Neural progenitor cell (in vitro differentiated cells): ENCODE data around the gene SCN9A. TPM values are rescaled to one million over a fixed set of nuclear protein-coding genes. Genes with fewer than 3 reads are reported as not detected.

Source experiments
- DNase-seq: peaks from one replicate; pipeline ENCODE4 v3.0.0-alpha.2; 2016; ENCODE audit warnings: low spot score
- H2AFZ ChIP-seq: fragments of 200-600 bp; sonication (generic); replicated peaks from 2 replicates; pipeline ENCODE4 v1.6.1; 2016; ENCODE audit warnings: antibody characterized with exemption
- H3F3A ChIP-seq: fragments of 200-600 bp; sonication (generic); 2 replicates; pipeline ENCODE4 v1.6.1; 2016; ENCODE audit warnings: antibody characterized with exemption, low read depth
- H3K27ac ChIP-seq: fragments of 200-600 bp; sonication (generic); 2 replicates; pipeline ENCODE4 v1.5.1; 2016; ENCODE audit warnings: mild to moderate bottlenecking
- H3K27me3 ChIP-seq: fragments of 200-600 bp; sonication (generic); 2 replicates; pipeline ENCODE4 v1.6.1; 2016; ENCODE audit warnings: mild to moderate bottlenecking, moderate library complexity
- H3K36me3 ChIP-seq: fragments of 200-600 bp; sonication (generic); 2 replicates; pipeline ENCODE4 v1.5.1; 2016
- H3K4me1 ChIP-seq: fragments of 200-600 bp; sonication (generic); 2 replicates; pipeline ENCODE4 v1.6.1; 2016; ENCODE audit warnings: mixed run types
- H3K4me2 ChIP-seq: fragments of 200-600 bp; sonication (generic); 2 replicates; pipeline ENCODE4 v1.6.1; 2016
- H3K4me3 ChIP-seq: fragments of 200-600 bp; sonication (generic); 2 replicates; pipeline ENCODE4 v1.5.1; 2016
- H3K79me2 ChIP-seq: fragments of 200-600 bp; sonication (generic); 2 replicates; pipeline ENCODE4 v1.6.1; 2016; ENCODE audit warnings: low read depth
- H3K9ac ChIP-seq: fragments of 200-600 bp; sonication (generic); 2 replicates; pipeline ENCODE4 v1.6.1; 2016
- H3K9me3 ChIP-seq: fragments of 200-600 bp; sonication (generic); 2 replicates; pipeline ENCODE4 v1.5.1; 2016; ENCODE audit warnings: low read depth
- H4K20me1 ChIP-seq: fragments of 200-600 bp; sonication (generic); 2 replicates; pipeline ENCODE4 v1.6.1; 2016; ENCODE audit warnings: low read depth
- H3K27ac Mint-ChIP-seq: 3 replicates; pipeline ENCODE4 v1.8.0; 2021; ENCODE audit warnings: mixed read lengths
- H3K27me3 Mint-ChIP-seq: 2 replicates; pipeline ENCODE4 v1.8.0; 2022; ENCODE audit warnings: low read depth, mild to moderate bottlenecking, inconsistent platforms, moderate library complexity, mixed read lengths; ENCODE audit not compliant: insufficient read depth
- H3K36me3 Mint-ChIP-seq: 3 replicates; pipeline ENCODE4 v1.8.0; 2021; ENCODE audit warnings: mixed read lengths
- H3K4me1 Mint-ChIP-seq: 3 replicates; pipeline ENCODE4 v1.8.0; 2021; ENCODE audit warnings: mixed read lengths
- H3K4me3 Mint-ChIP-seq: 3 replicates; pipeline ENCODE4 v1.8.0; 2021; ENCODE audit warnings: mild to moderate bottlenecking, moderate library complexity, mixed read lengths
- H3K9me3 Mint-ChIP-seq: 3 replicates; pipeline ENCODE4 v1.8.0; 2020; ENCODE audit warnings: mixed read lengths
- EZH2 ChIP-seq: fragments of 200-600 bp; sonication (generic); IDR thresholded peaks from 2 replicates; pipeline ENCODE4 v1.6.1; 2017; ENCODE audit warnings: antibody characterized with exemption, mild to moderate bottlenecking, moderate library complexity
- EZH2phosphoT487 ChIP-seq: fragments of 200-600 bp; sonication (generic); IDR thresholded peaks from 2 replicates; pipeline ENCODE4 v1.6.1; 2017; ENCODE audit warnings: antibody characterized with exemption
- total RNA-seq: library from RNA; depleted of rRNA; stranded (reverse); fragments of >200 nt; gene quantifications from 2 replicates; pipeline ENCODE4 v1.2.3, GENCODE V29; 2015; ENCODE audit warnings: low replicate concordance
- TF ChIP-seq, protein P1 (sequence below): fragments of 200-600 bp; sonication (generic); IDR thresholded peaks from 2 replicates; pipeline ENCODE4 v1.5.1; 2017; ENCODE audit warnings: antibody characterized with exemption, mild to moderate bottlenecking

SCN9A gene
- total RNA-seq, 1 donor from 2014 or later = 1.1 TPM

DNA sequence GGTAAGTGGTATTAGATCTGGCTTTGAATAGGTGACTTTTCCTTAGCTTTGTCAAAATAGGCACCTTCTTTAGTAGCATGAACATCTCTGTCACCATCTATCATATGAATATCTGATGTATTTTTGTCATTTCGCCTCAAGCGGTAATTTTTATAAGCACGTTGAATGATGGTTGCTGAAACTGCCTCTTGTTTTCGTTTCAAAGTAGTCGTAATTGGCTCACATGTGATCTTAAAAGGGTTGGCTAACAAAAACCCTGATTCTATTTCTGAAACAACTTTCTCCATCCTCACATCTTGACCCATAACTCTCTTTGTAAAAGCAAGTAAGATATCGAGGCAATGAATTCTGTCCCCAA, 29.8 kb upstream of the SCN9A start:
- H3K79me2 ChIP-seq = no peaks in the 10 kb centered on the region
- Mint-ChIP-seq H3K27ac (no peak overlapping the region), H3K36me3 (no peaks in the 10 kb centered on the region), H3K9me3 (no peaks in the 10 kb centered on the region), H3K27me3 (no peaks in the 10 kb centered on the region), H3K4me1 (no peaks in the 10 kb centered on the region), H3K4me3 (no peak overlapping the region)
- no peak overlapping the region for H3K4me2 ChIP-seq
- no peaks in the 10 kb centered on the region for H4K20me1 ChIP-seq
- H3F3A ChIP-seq = no peaks in the 10 kb centered on the region
- H3K4me1 ChIP-seq = no peaks in the 10 kb centered on the region
- DNase-seq = no peak
- TF ChIP-seq, protein P1, sequence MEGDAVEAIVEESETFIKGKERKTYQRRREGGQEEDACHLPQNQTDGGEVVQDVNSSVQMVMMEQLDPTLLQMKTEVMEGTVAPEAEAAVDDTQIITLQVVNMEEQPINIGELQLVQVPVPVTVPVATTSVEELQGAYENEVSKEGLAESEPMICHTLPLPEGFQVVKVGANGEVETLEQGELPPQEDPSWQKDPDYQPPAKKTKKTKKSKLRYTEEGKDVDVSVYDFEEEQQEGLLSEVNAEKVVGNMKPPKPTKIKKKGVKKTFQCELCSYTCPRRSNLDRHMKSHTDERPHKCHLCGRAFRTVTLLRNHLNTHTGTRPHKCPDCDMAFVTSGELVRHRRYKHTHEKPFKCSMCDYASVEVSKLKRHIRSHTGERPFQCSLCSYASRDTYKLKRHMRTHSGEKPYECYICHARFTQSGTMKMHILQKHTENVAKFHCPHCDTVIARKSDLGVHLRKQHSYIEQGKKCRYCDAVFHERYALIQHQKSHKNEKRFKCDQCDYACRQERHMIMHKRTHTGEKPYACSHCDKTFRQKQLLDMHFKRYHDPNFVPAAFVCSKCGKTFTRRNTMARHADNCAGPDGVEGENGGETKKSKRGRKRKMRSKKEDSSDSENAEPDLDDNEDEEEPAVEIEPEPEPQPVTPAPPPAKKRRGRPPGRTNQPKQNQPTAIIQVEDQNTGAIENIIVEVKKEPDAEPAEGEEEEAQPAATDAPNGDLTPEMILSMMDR = no peak
- TF ChIP-seq EZH2phosphoT487 = no peak
- no peak for TF ChIP-seq EZH2
- H3K4me3 ChIP-seq = no peak overlapping the region
- H3K9ac ChIP-seq = no peak overlapping the region
- H3K36me3 ChIP-seq = no peaks in the 10 kb centered on the region
- no peak overlapping the region for H2AFZ ChIP-seq
- no peaks in the 10 kb centered on the region for H3K9me3 ChIP-seq
- H3K27ac ChIP-seq = no peak overlapping the region
- no peaks in the 10 kb centered on the region for H3K27me3 ChIP-seq

DNA sequence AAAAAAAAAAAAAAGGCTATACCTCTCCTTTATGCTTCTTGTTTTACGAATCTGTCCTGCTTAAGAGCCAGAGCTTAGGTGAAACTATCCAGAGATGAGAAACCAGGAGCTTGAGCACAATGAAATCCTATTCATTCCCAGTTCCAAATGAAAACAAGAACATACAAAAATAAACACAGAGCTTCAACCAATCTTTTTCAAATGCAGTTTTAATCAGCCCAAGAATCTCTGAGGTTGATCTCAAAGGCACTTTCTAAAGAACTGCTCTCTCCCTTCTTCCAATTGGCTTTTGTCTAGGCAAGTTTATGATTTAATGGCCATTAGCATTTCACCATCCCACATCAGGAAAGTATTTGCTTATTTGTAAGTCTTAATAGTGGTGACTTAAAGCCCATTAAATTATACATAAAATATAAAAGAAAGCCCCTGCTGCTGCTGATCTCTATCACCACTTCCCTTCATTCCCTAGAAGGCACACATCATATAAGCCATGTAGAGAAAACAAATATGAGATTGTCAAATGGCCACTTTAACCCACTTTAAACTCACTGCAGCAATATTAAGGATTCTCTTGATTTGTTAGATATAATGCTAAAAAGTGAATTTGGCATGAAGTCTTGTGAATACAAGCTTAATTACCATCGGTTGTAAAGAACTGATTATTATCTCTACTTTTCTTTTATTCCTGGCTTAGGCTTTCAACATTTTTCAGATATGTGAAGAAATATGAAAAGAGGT, 29.3 kb upstream of the SCN9A start:
- Histone ChIP-seq H3K27me3 (no peaks in the 10 kb centered on the region), H4K20me1 (no peaks in the 10 kb centered on the region), H3K36me3 (no peaks in the 10 kb centered on the region), H3K4me1 (no peaks in the 10 kb centered on the region), H3K79me2 (no peaks in the 10 kb centered on the region), H2AFZ (no peak overlapping the region), H3K4me2 (no peak overlapping the region), H3K9me3 (no peaks in the 10 kb centered on the region), H3K9ac (no peak overlapping the region), H3F3A (no peaks in the 10 kb centered on the region), H3K27ac (no peak overlapping the region), H3K4me3 (no peak overlapping the region)
- Mint-ChIP-seq H3K27me3 (no peaks in the 10 kb centered on the region), H3K9me3 (no peaks in the 10 kb centered on the region), H3K4me3 (no peak overlapping the region), H3K36me3 (no peaks in the 10 kb centered on the region), H3K27ac (no peak overlapping the region), H3K4me1 (no peaks in the 10 kb centered on the region)
- no peak for DNase-seq
- no peak for TF ChIP-seq EZH2phosphoT487
- TF ChIP-seq, protein P1 = no peak
- no peak for TF ChIP-seq EZH2

DNA sequence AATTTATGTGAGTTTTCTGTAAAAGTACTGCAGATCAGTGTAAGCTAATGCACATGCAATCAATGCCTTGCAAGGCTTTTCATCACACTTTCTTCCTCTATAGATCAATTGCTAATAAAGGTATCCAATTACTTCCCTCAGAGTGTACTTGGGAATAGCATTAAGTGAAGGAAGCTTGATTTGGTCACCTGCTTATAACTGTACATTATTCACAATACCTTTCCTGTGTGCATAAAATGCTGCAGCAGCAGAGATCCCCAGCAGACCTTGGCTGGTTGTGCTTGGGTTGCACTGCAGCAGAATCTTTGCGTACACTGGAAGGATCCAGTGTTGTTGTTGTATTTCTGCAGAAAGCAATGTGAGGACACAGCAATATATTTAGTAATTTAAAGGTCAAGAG, 18.5 kb upstream of the SCN9A start:
- Histone ChIP-seq H2AFZ (no peak overlapping the region), H3K4me3 (no peak overlapping the region), H4K20me1 (no peaks in the 10 kb centered on the region), H3K4me1 (no peaks in the 10 kb centered on the region), H3K36me3 (no peaks in the 10 kb centered on the region), H3K9me3 (no peaks in the 10 kb centered on the region), H3K9ac (no peak overlapping the region), H3K27ac (no peak overlapping the region), H3K79me2 (no peaks in the 10 kb centered on the region), H3F3A (no peaks in the 10 kb centered on the region), H3K27me3 (no peaks in the 10 kb centered on the region), H3K4me2 (no peak overlapping the region)
- TF ChIP-seq EZH2 (no peak), EZH2phosphoT487 (no peak)
- TF ChIP-seq, protein P1 = no peak
- Mint-ChIP-seq H3K36me3 (no peaks in the 10 kb centered on the region), H3K4me3 (no peak overlapping the region), H3K27me3 (peaks cover 3% of the 10 kb centered on the region), H3K4me1 (no peaks in the 10 kb centered on the region), H3K9me3 (no peaks in the 10 kb centered on the region), H3K27ac (no peak overlapping the region)
- no peak for DNase-seq
